ENCODE results near the gene TNNC1.

TNNC1 gene

DNA sequence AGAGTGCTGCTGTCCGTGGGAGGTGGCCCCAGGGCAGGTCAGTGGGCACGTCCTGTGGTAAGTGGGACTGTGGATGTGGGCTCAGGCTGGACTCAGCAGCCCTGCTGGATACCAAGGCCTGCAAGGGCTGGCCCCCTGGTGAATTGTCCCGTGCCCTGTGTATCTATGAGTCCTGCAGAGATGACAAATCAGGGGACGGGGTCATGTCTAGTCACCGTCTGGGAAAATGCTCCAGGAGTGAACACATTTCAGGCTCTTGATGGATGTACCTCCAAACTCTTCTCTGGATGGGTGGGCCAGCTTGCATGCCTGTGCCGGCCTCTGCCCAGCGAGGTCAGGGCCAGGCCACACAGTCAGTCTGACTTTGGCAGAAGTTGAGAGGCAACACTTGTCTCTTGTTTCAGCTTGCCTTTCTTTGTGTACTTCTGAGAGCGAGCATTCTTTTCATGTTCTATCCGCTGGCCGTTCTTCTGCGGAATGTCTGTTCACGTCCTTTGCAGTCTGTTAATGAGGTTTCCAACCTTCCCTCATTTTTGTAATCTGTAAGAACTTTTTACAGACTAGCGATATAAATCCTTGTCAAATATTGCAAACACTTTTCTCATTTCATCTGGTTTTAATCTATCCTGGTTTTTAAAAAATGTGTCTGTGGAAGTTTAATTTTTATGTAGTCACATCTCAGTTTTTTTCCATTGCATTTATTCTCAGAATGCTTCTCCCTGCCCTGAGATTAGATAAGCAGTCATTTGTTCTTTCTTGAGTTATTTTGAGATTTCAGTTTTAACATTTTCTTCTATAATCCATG is 29.9 kb upstream of the TNNC1 start:
- DNase-seq = no peak

GRCh38 chr3:52483081-52483480 is 29.2 kb upstream of the TNNC1 start:
- DNase-seq = no peak

GRCh38 chr3:52481819-52482521 is 28.1 kb upstream of the TNNC1 start:
- DNase-seq = no peak

DNA sequence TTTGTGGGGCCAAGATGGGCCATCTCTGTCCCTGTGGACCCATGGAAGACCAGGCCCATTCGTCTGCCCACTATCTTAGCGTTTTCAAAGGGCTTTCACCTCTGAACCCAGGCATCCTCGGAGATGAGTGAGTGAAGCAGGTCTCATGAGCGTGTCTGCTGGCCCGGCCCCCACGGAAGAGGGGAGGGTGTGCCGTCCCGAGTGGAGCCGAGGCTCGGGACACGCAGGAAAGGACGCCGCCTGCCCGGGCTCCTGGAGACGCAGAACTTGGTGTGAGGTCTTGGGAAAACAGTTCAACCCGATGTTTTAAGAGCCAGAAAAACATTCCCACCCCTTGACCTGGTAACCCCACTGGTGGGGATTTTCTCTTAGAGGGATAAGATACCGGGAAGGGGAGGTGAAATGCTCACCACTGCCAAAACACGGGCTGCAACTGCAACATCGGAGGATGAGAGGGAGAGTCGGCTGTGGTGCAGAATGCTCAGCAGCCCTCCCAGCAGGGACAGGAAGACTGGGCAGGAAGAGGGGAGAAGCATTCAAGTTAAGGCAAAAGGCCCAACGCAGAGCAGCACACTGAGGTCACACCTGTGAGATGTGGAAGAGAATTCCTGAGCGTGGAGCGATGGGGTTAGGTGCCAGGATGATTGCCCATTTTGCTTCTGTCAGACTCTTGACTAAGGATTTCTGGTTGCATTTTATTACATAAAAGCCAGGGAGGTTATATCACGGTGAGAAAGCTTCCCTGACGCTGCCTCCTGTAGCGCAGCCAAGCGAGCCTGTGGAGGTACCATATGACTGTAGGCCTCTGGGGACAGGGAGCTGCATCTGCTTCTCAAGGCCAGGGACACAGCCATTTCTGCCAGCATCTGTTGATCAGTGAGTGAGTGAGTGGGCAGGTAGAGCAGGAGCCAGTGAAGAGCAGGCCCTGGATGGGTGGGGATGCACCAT is 27.2 kb upstream of the TNNC1 start:
- DNase-seq = no peak

DNA sequence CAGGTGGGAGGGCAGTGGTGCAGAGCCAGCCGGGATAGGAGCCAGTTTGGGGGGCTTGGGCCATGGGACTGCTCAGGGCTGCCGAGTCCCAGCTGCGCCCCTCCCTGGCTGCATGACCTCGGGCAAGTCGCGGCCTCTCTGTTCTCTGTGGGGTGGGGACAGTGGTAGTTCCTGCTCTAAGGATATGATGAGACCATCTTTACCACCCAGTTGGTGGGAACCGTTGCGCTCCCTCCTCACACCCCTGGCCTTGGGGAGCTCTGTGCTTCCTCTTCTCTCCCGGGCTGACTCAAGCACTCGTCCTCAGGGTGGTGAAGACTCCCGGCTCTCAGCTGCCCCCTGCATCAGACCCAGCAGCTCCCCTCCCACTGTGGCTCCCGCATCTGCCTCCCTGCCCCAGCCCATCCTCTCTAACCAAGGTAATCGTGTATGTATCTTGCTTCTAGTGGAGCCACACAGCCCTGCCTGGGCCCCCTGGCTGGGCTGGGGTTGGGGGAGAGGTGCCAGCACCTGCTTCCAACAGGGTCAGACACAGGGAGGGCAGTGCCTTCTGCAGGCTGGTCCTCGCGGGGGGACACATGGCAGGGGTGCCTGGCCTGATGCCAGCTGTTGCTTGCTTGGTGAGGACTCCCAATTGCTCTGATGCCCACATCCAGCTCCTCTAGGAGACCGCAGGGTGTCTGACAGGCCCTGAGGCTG is 26.2 kb upstream of the TNNC1 start:
- DNase-seq = no peak

- no peak for DNase-seq
Observed at GRCh38 chr3:52479037-52479876, 25.4 kb upstream of the TNNC1 start.

DNA sequence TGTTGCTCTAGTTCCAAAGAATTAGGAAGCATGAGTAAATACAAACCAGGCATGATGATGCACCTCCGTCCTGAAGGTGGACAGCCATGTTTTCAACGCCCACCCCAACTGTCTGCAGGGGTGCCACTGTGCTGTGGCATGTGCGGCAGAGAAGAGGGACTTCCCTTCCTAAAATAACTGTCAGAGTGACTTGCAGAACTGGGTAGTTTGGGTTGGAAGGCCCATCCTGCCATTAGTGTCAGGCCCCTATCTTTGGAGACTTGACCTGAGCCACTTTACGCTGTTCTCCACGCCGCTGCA is 23.9 kb upstream of the TNNC1 start:
- no peak for DNase-seq

- DNase-seq = no peak
Observed at GRCh38 chr3:52477076-52477795, 23.4 kb upstream of the TNNC1 start.

DNA sequence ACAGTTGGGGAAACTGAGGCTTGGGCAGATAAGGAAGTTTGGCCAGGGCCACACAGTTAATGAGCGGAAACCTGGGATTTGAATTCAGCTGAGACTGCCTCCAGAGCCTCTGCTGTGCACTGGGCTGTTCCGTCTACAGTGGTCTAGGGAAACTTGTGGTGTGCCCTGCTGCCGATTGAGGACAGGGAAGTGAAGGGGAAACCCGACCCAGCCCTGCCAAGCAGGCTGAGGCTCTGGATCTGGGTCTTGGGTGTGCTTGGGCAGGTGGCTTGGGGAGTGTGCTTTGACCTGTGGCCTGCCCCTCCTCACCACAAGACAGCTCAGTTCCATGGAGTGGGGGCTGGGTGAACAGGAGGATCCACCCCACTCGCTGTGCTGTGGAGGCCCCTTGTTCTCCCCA is 19.2 kb upstream of the TNNC1 start:
- DNase-seq = no peak

DNA sequence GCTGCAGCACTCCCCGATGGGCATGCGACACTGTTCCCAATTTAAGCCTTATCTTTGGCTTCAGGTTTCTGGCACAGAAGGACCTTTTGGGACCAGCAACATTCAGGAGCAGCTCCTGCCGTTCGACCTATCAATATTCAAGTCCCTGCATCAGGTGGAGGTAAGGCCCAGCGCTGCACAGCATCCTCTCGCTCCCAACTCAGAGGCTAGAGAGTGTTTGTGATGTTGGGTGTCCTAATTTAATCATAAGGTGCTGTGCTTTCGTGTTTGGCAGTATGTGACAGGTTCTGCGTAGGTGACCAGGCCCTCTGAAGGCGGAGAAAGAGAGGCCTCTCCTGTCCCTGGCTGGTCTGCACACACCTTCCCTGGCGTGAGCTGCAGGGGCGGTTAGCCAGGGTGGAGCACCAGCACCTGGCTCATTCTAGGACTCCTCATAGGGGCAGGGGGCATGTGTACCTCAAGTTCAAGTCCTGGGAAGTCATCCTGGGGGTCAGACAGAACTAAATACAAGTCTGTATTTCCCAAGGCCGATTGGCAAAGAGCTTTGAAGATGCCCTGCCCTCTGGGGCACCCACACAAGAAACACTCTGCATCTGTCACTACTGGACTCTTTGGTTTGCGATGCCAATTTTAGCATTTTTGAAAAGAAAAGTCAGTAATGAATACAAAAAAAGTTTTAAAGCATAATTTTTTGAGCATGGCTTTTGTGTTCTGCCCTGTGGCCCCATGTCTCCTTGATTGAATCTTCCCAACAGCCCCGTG is 18.6 kb upstream of the TNNC1 start:
- no peak for DNase-seq

DNA sequence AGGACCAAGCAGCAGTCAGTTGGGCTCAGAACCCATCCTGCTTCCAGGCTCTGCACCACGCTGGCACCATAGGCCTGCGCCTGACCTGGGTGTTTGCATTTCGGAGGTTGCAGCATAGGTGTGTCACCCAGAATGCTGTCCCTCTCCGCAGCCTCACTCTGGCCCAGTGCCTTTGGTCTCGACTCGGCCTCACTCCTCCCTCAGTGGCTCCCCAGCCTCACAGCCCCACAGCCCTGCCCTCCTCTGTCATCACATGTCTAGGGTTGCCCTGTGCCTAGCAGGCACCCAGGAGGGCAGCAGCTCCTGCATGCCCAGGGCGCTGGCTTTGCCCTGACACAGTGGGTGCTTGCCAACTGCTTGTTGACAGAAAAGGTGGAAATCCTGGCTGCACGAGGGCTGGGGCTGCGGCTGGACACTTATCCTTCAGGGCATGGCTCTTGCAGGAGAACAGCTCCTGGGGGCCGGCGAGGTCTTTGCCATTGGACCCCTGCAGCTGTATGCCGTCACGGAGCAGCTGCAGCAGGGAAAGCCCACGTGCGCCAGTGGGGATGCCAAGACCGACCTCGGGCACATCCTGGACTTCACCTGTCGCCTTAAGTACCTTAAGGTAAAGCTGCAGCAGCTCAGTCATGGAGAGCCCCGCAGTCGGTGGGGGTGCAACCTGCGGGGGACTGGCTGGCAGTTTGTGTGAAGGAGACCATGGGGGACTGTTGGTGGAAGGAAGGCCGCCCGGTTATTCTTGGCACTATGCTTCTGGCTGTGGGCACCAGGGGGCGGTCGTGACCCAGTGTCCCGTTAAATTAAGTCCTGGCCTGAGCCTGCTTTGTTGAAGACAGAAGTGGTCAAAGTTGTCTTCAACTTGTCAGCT is 17.8 kb upstream of the TNNC1 start:
- peak; percentile 15 to 44 for DNase-seq

GRCh38 chr3:52470920-52471319 is 17.1 kb upstream of the TNNC1 start:
- DNase-seq = no peak

DNA sequence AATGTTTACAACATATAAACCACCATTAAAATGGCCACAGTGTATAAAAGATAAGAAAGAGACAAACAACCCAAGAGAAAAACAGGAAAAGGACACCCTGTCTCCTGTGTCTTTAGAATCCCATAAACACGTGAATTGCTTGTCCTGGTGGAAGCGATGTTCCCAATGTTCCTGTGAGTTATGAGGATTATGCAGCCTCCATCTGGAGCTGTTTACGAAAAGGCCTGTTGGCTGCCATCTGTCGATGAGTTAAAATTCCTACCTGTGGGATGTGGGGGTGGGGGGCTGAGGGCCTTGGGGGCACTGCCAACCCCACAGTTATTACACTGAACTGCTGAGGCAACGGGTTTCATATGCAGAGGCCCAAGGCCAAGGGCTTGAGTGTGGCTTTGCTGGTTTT is 15.2 kb upstream of the TNNC1 start:
- no peak for DNase-seq

- DNase-seq = no peak
Observed at GRCh38 chr3:52468336-52468735, 14.5 kb upstream of the TNNC1 start.

GRCh38 chr3:52463416-52463815 is 9.6 kb upstream of the TNNC1 start:
- DNase-seq = no peak

- no peak for DNase-seq
Observed at GRCh38 chr3:52461874-52462273, 8.0 kb upstream of the TNNC1 start.

GRCh38 chr3:52458770-52459545 is 5.1 kb upstream of the TNNC1 start:
- peak; percentile 11 for DNase-seq

- DNase-seq = no peak
Observed at GRCh38 chr3:52458031-52458760, 4.4 kb upstream of the TNNC1 start.
